Measurements from ENCODE around the gene S100P. TPM values are rescaled to one million over a fixed set of nuclear protein-coding genes. Genes with fewer than 3 reads are reported as not detected.

The S100P gene
- total RNA-seq, 2 donors from 2014 or later: 7.3 to 21.9 TPM

DNA sequence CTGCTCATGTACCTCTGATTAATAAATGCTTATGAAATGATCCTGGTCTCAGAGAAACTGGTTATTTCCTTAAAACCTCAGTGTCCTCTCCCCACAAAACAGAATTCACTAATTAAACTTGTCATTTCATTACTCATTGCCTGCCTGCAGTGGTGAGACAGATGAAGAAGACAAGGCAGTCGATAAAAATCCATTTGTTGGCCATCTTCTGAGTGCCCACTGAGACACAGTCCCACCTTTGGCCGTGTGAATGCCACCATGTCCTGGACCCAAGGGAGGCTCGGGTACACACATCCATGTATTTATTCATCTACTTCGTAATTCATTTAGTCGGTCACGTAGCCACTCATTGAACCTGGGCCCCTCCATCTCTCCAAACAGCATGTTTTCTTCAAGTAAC is 3.5 kb downstream of the S100P start:
- no peaks in the 10 kb centered on the region for H3K36me3 ChIP-seq
- H3K27me3 ChIP-seq (replicated peaks; ENCODE audit: insufficient read depth): no peaks in the 10 kb centered on the region
- H3K4me1 ChIP-seq (replicated peaks): peaks cover 11% of the 10 kb centered on the region
- WGBS: 94% methylated on average over 6 of the region's 6 CpGs
- H3K27ac ChIP-seq: peak overlapping the region; percentile 79 to 84
- TF ChIP-seq POLR2A (IDR thresholded peaks at IDR 0.05): no peak
- H3K9me3 ChIP-seq: no peaks in the 10 kb centered on the region
- H3K4me3 ChIP-seq: no peak overlapping the region
- no peak for DNase-seq (ENCODE audit: low spot score)
- intact Hi-C loops (cut with DNase I): no loop called here

DNA sequence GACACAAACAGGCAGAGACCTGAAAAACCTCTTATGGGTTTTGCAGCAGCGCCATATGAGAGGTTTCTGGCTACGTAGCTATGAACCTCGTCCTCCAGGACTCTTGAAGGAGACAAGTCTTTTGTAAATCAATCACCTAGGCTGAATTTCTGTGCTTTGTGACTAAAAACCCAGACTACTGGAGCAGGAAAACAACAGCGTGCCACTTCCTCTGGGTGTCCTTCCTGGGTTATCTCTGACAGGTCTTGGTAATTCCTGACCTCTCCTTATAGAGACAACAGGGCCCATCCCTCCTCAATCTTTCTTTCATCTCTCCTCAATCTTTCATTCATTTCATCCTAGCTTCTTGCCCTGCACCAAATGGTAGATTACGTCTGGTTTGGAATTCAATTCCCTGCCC is 5.7 kb downstream of the S100P start:
- H3K9me3 ChIP-seq: no peaks in the 10 kb centered on the region
- no peak overlapping the region for H3K4me3 ChIP-seq
- no peak for DNase-seq (ENCODE audit: low spot score)
- no peaks in the 10 kb centered on the region for H3K36me3 ChIP-seq
- no peaks in the 10 kb centered on the region for H3K27me3 ChIP-seq (replicated peaks; ENCODE audit: insufficient read depth)
- TF ChIP-seq, protein P1, sequence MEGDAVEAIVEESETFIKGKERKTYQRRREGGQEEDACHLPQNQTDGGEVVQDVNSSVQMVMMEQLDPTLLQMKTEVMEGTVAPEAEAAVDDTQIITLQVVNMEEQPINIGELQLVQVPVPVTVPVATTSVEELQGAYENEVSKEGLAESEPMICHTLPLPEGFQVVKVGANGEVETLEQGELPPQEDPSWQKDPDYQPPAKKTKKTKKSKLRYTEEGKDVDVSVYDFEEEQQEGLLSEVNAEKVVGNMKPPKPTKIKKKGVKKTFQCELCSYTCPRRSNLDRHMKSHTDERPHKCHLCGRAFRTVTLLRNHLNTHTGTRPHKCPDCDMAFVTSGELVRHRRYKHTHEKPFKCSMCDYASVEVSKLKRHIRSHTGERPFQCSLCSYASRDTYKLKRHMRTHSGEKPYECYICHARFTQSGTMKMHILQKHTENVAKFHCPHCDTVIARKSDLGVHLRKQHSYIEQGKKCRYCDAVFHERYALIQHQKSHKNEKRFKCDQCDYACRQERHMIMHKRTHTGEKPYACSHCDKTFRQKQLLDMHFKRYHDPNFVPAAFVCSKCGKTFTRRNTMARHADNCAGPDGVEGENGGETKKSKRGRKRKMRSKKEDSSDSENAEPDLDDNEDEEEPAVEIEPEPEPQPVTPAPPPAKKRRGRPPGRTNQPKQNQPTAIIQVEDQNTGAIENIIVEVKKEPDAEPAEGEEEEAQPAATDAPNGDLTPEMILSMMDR (IDR thresholded peaks at IDR 0.05): no peak
- TF ChIP-seq POLR2AphosphoS5 (IDR thresholded peaks at IDR 0.05) (no peak), POLR2A (IDR thresholded peaks at IDR 0.05) (no peak)
- 89% methylated on average over 5 of the region's 5 CpGs for WGBS
- no peak overlapping the region for H3K27ac ChIP-seq
- intact Hi-C loops (cut with DNase I): no loop called here
- peaks cover 11% of the 10 kb centered on the region for H3K4me1 ChIP-seq (replicated peaks)

DNA sequence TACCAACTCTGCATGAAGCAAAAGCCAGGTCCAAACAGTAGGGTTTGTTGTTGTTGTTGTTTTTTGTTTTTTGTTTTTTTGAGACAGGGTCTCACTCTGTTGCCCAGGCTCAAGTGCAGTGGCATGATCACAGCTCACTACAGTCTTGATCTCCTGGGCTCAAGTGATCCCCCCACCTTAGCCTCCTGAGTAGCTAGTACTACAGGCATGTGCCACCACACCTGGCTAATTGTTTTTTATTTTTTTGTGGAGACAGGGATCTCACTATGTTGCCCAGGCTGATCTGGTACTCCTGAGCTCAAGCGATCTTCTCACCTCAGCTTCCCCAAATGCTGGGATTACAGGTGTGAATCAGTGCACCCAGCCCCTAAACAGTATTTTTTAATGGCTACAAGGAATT is 6.2 kb downstream of the S100P start:
- Histone ChIP-seq H3K4me1 (replicated peaks) (peaks cover 11% of the 10 kb centered on the region), H3K27me3 (replicated peaks; ENCODE audit: insufficient read depth) (no peaks in the 10 kb centered on the region), H3K9me3 (no peaks in the 10 kb centered on the region), H3K36me3 (no peaks in the 10 kb centered on the region), H3K27ac (no peak overlapping the region), H3K4me3 (no peak overlapping the region)
- intact Hi-C loops (cut with DNase I): no loop called here
- WGBS: 89% methylated on average over 1 of the region's 1 CpG
- TF ChIP-seq POLR2A (IDR thresholded peaks at IDR 0.05) (no peak), POLR2AphosphoS5 (IDR thresholded peaks at IDR 0.05) (no peak)
- TF ChIP-seq, protein P1 (IDR thresholded peaks at IDR 0.05): no peak
- DNase-seq (ENCODE audit: low spot score): no peak

DNA sequence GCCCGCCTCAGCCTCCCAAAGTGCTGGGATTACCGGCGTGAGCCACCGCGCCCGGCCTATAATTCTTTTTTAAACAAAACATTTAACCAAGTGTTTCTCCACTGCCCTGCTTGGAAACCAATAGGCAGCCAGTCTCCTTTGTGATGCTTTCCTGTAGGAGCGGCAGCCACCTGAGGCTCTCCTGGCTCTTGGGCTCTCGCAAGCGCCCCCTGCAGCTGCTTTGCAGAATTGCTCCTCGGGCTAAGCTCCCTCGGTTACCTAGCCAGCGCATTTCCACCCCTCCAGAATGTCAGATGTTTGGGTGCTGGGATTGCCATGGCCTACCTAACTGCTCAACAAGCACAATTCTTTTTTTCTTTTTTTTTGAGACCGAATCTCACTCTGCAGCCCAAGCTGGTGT is 7.7 kb downstream of the S100P start:
- H3K9me3 ChIP-seq: no peaks in the 10 kb centered on the region

DNA sequence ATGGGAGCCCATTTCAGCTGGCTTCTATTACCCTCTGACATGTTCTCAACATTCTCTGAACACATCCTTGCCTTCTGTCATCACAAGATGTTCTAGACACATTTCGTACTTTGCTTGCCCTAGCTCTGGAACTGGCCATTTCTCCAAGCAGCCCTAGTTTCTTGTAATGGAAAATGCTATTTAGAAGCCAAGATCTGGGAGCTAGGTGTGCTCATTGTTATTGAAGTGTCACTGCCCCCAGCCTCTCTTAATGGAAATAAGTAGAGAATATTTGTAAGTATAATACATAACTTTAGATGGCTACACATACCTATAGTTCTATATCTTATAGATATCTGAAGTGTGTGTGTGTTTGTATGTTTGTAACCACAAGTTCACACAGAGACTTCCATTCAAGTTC is 9.1 kb downstream of the S100P start:
- 3% methylated on average over 1 of the region's 1 CpG for WGBS
- TF ChIP-seq POLR2AphosphoS5 (IDR thresholded peaks at IDR 0.05) (no peak), POLR2A (IDR thresholded peaks at IDR 0.05) (no peak)
- TF ChIP-seq, protein P1 (IDR thresholded peaks at IDR 0.05): no peak
- H3K27me3 ChIP-seq (replicated peaks; ENCODE audit: insufficient read depth): no peaks in the 10 kb centered on the region
- intact Hi-C loops (cut with DNase I): no loop called here
- H3K4me3 ChIP-seq: no peak overlapping the region
- H3K9me3 ChIP-seq: no peaks in the 10 kb centered on the region
- no peaks in the 10 kb centered on the region for H3K4me1 ChIP-seq (replicated peaks)
- H3K36me3 ChIP-seq: no peaks in the 10 kb centered on the region
- no peak overlapping the region for H3K27ac ChIP-seq
- DNase-seq (ENCODE audit: low spot score): no peak

More for the DNA sequence above, 7.7 kb downstream of the S100P start:
- Histone ChIP-seq H3K27ac (no peak overlapping the region), H3K4me3 (no peak overlapping the region), H3K27me3 (replicated peaks; ENCODE audit: insufficient read depth) (no peaks in the 10 kb centered on the region), H3K4me1 (replicated peaks) (peaks cover 2% of the 10 kb centered on the region), H3K36me3 (no peaks in the 10 kb centered on the region)
- no peak for DNase-seq (ENCODE audit: low spot score)
- intact Hi-C loops (cut with DNase I): no loop called here
- TF ChIP-seq POLR2AphosphoS5 (IDR thresholded peaks at IDR 0.05) (no peak), POLR2A (IDR thresholded peaks at IDR 0.05) (no peak)
- TF ChIP-seq, protein P1 (IDR thresholded peaks at IDR 0.05): no peak
- WGBS: 82% methylated on average over 13 of the region's 13 CpGs

Data from prostate gland (tissue), 2 donors.